Dermis microvascular lymphatic vessel endothelial cell (primary cell): Measurements from ENCODE around the gene TTC6. TPM values are rescaled to one million over a fixed set of nuclear protein-coding genes. Genes with fewer than 3 reads are reported as not detected.

ENCODE experiments used
- DNase-seq, 2 donors: peaks; one replicate each; pipeline versions ENCODE4 v3.0.0 to v3.0.0-alpha.2; 2010; ENCODE audit warnings: low read depth in 2 of 2
- total RNA-seq: library from RNA; depleted of rRNA; stranded (reverse); fragments of >200 nt; gene quantifications from 2 replicates; pipeline ENCODE4 v1.2.1, GENCODE V29; 2014

Gene TTC6
- total RNA-seq, 1 donor from 2014 or later = 0.13 TPM

DNA sequence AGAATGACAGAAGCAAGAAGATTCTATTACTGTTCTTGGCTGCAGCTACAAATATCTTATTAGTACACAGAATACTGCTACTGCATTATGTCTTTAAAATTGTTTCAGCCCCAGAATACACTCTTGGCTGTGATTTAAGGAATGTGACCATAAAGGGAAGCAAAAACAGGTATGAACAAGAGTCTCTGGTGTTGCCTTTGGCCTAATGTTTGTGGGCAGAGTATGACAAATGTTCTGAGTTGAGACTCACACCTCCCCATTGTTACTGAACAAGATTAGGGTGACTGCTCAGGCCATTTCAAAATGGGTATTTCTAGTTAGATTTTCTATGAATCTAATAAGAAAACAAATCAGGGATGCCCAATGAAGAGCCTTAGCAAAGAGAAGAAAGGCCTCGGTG lies 28.5 kb downstream of the TTC6 start:
- DNase-seq = no peak

DNA sequence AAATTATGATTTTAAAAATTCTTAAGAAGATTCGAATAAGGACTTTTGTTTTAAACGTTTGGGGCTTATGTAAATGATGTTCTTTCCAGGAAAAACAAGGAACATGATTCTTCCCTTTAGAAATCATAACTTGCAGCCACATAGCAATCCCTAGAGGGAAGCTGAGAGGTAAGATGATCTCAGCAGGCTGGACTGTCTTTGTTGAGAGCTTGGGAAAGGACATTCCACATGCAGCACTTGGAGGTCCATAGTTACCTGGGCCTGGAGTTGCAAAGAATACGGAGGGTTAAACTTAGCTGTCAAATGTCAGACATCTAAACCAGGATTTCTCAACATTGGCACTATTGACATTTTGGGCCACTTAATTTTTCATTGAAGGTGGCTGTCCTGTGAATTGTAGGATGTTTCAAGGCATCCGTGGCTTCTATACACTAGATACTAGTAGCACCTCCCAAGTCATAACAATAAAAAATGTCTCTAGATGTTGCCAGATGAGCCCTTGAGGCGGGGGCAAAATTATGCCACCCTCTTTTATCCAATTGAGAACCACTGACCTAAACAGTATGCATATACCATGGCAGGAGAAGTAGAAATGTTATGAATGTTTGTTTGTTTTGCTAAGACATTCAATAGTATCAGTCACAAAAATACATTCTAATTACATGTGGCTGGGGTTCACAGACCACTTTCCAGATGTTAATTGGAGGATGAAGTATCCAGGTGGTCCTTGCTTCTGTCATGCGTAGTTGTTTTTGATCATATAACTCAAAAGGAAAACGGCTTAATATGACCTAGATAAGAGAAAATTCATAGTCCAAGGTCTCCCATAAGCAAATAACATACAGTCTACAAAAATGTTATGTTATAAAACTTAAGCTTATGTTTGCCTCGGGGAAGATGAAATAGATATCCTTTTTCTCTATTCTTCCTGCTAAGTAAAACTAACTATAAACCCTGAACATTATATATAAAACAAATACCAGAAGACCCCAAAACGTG lies 30.5 kb downstream of the TTC6 start:
- DNase-seq = no peak

DNA sequence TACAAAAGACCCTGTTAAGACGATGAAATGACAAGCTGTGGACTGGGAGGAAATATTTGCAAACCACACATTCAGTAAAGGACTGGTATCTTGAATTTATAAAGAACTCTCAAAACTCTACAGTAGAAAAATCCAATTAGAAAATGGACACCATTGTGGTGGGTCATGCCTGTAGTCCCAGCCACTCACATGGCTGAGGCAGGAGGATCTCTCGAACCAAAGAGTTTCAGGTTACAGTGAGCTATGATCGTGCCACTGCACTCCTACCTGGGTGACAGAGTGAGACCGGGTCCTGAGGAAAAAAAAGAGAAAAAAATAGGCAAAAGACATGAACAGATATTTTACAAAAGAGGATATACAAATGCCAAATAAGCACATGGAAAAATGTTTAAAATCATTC lies 41.9 kb downstream of the TTC6 start:
- DNase-seq = no peak

DNA sequence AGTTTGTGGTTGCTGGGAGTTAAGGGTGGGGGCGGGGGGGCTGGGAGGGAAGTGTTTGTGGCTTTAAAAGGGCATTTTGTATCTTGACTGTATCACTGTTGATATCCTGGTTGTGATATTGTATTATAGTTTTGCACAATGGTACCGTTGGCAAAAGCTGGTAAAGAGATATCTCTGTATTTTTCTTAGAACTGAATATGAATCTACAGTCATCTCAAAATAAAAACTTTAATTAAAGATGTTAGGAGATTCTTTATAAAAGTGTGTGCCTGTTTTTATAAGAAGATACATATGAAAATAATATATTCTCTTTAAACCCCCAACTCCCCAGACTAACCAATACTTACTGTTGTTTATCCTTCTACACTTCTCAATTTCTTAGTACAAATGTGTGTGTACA lies 43.2 kb downstream of the TTC6 start:
- no peak for DNase-seq

DNA sequence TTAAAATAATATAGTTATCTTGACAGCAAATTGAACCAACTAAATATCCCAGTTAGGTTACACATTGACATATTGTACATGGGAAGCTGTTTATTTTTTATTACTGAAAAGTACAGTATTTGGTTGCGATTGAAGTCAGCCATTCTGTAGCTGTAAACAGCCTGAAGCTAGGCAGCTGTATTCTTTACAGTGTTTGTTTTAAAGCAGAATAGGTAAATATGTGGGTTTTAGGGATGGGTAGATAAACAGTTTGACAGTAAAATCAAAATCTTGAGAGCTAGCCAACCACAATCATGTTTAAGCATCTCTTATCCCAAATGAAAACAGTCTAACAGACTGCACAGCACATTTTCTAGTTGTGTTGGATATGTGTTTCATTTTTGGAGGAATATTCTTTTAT lies 45.7 kb downstream of the TTC6 start:
- DNase-seq = no peak

DNA sequence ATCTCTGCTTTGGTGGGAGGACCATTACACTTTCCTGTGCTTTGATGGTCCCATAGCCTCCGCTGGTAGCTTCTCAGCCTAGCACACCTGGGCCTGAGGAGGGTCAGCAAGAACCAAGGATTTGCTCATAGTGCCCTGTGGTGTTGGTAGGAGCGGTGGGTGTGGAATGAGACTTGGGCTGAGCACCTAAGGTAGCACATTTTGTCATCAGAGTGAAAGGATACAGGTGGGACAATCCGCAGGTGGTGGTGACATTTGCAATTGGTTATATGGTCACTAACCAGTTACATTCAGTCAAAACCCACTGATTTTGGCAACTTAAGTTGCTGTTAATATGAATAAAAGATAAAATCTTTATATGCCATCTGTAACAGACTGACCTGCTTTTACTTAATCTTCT lies 46.7 kb downstream of the TTC6 start:
- DNase-seq = no peak

DNA sequence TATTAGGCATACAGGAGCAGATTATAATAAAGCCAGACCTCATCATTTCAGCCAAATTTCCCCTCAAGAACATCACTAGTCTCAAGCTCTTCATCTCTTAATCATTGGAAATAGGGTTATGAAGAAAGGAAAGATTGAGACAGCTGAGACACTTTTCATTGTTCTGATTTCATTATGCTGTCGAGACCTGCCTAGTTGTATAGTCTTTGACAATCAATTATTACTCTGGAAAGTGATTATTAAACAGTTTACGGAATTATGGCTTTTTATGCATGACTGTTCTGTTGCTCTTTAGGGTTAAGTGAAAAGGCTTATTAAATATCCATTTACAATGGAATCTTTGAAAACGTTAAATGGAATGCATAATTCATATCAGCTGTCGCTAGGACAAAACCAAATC lies 48.3 kb downstream of the TTC6 start:
- DNase-seq = no peak

Other genes starting within 250 kb of the TTC6 start
- gene FOXA1, start 380 bp upstream of the TTC6 start, total RNA-seq = not detected in 2 replicates